HCT116 (cell line): ENCODE measurements around the gene ITGA1. TPM values are rescaled to one million over a fixed set of nuclear protein-coding genes. Genes with fewer than 3 reads are reported as not detected.

Source experiments
- ATAC-seq: fragments of 200-7000 bp; cut with Tn5 transposase; 2 replicates; pipeline ENCODE4 v1.9.1; 2020; ENCODE audit warnings: mild to moderate bottlenecking, moderate library complexity
- BruUV-seq: library from RNA; stranded (reverse); fragments of 400-500 nt; replicated peaks from 2 replicates; lab custom pipeline; 2021; lab: Mats Ljungman, UMichigan
- CTCF ChIA-PET: fragments of 300-600 bp; sonication (Branson Sonifier 250); formaldehyde crosslinking; loops from one replicate; lab custom pipeline; 2021; ENCODE audit warnings: antibody characterized with exemption; lab: Charles Lee
- POLR2A ChIA-PET: fragments of 300-600, 350-600 bp; sonication (Branson Sonifier 250); formaldehyde crosslinking; loops from one replicate; lab custom pipeline; 2021; ENCODE audit warnings: antibody characterized with exemption; lab: Charles Lee
- RAD21 ChIA-PET, 2 experiments: fragments of 300-600 bp; sonication (Branson Sonifier 250); formaldehyde crosslinking; loops; one replicate each; lab custom pipeline; 2023; ENCODE audit warnings: low total read pairs in 2 of 2; ENCODE audit not compliant: uncharacterized antibody in 2 of 2, unreplicated experiment in 2 of 2, low non-redundant PET in 1 of 2; lab: Charles Lee
- DNase-seq: peaks from one replicate; pipeline ENCODE4 v3.0.0-alpha.2; 2010; ENCODE audit warnings: low read depth, low spot score
- H2AFZ ChIP-seq: fragments of 200-600 bp; shearing (Covaris generic), sonication (generic); 2 replicates; pipeline ENCODE4 v1.6.1; 2017; ENCODE audit warnings: low read depth, mixed run types, mixed read lengths, antibody characterized with exemption, low read length; ENCODE audit not compliant: poor library complexity, severe bottlenecking
- H3K27ac ChIP-seq: 2 replicates; pipeline ENCODE4 v1.5.1; 2012; ENCODE audit warnings: low read depth, low read length
- H3K27me3 ChIP-seq: fragments of 200-600 bp; sonication (generic); 2 replicates; pipeline ENCODE4 v1.6.1; 2016; ENCODE audit warnings: mixed run types, low read length, mixed read lengths; ENCODE audit not compliant: insufficient read depth
- H3K36me3 ChIP-seq, 2 experiments: fragments of 200-500 bp in 1 of 2; fragments of 200-600 bp in 1 of 2; sonication (Bioruptor generic) in 1 of 2; sonication (generic) in 1 of 2; 2 replicates each; pipeline versions ENCODE4 v1.5.1 to v1.6.1; 2014 to 2016; ENCODE audit warnings: low read length in 2 of 2, inconsistent platforms in 1 of 2, mixed read lengths in 1 of 2, mixed run types in 1 of 2; ENCODE audit not compliant: insufficient read depth in 2 of 2, control insufficient read depth in 1 of 2
- H3K4me1 ChIP-seq, 2 experiments: fragments of 200-600 bp in 1 of 2; sonication (generic) in 1 of 2; 2 replicates each; pipeline versions ENCODE4 v1.5.1 to v1.6.1; 2012 to 2017; ENCODE audit warnings: low read length in 2 of 2, inconsistent platforms in 1 of 2, mild to moderate bottlenecking in 1 of 2, mixed read lengths in 1 of 2, mixed run types in 1 of 2, moderate library complexity in 1 of 2; ENCODE audit not compliant: insufficient read depth in 2 of 2, control insufficient read depth in 1 of 2
- H3K4me2 ChIP-seq: fragments of 200-600 bp; sonication (generic); 2 replicates; pipeline ENCODE4 v1.6.1; 2017; ENCODE audit warnings: mixed run types, low read length, mixed read lengths
- H3K4me3 ChIP-seq, 2 experiments: fragments of 200-600 bp in 1 of 2; sonication (generic) in 1 of 2; replicated peaks in 1 of 2; 2 replicates each; pipeline ENCODE4 v1.5.1; 2011 to 2016; ENCODE audit warnings: low read length in 2 of 2, control low read depth in 1 of 2, low read depth in 1 of 2, mild to moderate bottlenecking in 1 of 2, mixed read lengths in 1 of 2, mixed run types in 1 of 2
- H3K79me2 ChIP-seq: fragments of 200-600 bp; sonication (generic); 2 replicates; pipeline ENCODE4 v1.6.1; 2017; ENCODE audit warnings: mild to moderate bottlenecking, mixed run types, low read length, moderate library complexity, mixed read lengths; ENCODE audit not compliant: insufficient read depth
- H3K9ac ChIP-seq: fragments of 200-600 bp; sonication (generic); 2 replicates; pipeline ENCODE4 v1.6.1; 2016; ENCODE audit warnings: low read length, mixed read lengths
- H3K9me2 ChIP-seq: fragments of 200-600 bp; sonication (generic), shearing (Covaris generic); 2 replicates; pipeline ENCODE4 v1.6.1; 2017; ENCODE audit warnings: mixed run types, mild to moderate bottlenecking, moderate library complexity; ENCODE audit not compliant: insufficient read depth
- H3K9me3 ChIP-seq, 2 experiments: fragments of 200-500 bp in 1 of 2; fragments of 200-600 bp in 1 of 2; sonication (Bioruptor generic) in 1 of 2; sonication (generic) in 1 of 2; 2 replicates each; pipeline ENCODE4 v1.6.1; 2014 to 2017; ENCODE audit warnings: low read length in 2 of 2, mixed read lengths in 2 of 2, inconsistent platforms in 1 of 2, low read depth in 1 of 2, mild to moderate bottlenecking in 1 of 2, mixed run types in 1 of 2, moderate library complexity in 1 of 2; ENCODE audit not compliant: control insufficient read depth in 1 of 2, insufficient read depth in 1 of 2
- H4K20me1 ChIP-seq: fragments of 200-600 bp; sonication (generic), shearing (Covaris generic); 2 replicates; pipeline ENCODE4 v1.6.1; 2017; ENCODE audit warnings: mixed run types, mild to moderate bottlenecking, moderate library complexity; ENCODE audit not compliant: insufficient read depth
- ATF3 ChIP-seq: IDR thresholded peaks from 2 replicates; pipeline ENCODE4 v1.6.1; 2012
- CBX3 ChIP-seq: IDR thresholded peaks from 2 replicates; pipeline ENCODE4 v1.6.1; 2012; ENCODE audit warnings: low read depth
- CEBPB ChIP-seq: IDR thresholded peaks from 2 replicates; pipeline ENCODE4 v1.6.1; 2012; ENCODE audit warnings: low read depth
- EGR1 ChIP-seq: IDR thresholded peaks from 2 replicates; pipeline ENCODE4 v1.6.1; 2012; ENCODE audit warnings: low read depth
- MAX ChIP-seq: IDR thresholded peaks from 2 replicates; pipeline ENCODE4 v1.6.1; 2012
- POLR2A ChIP-seq: IDR thresholded peaks from 2 replicates; pipeline ENCODE4 v1.7.0; 2011; ENCODE audit warnings: borderline replicate concordance; ENCODE audit not compliant: insufficient read depth, insufficient read length; ENCODE audit errors: extremely low read depth
- POLR2AphosphoS5 ChIP-seq: IDR thresholded peaks from 2 replicates; pipeline ENCODE4 v1.6.1; 2011; ENCODE audit warnings: mild to moderate bottlenecking, low read depth, low read length, moderate library complexity
- RAD21 ChIP-seq: IDR thresholded peaks from 2 replicates; pipeline ENCODE4 v1.6.1; 2012; ENCODE audit warnings: low read depth, mild to moderate bottlenecking
- SIN3A ChIP-seq: IDR thresholded peaks from 2 replicates; pipeline ENCODE4 v1.6.1; 2012; ENCODE audit warnings: low read depth
- SP1 ChIP-seq: IDR thresholded peaks from 2 replicates; pipeline ENCODE4 v1.6.1; 2012; ENCODE audit warnings: low read depth
- SRF ChIP-seq: IDR thresholded peaks from 2 replicates; pipeline ENCODE4 v1.6.1; 2012; ENCODE audit warnings: low read depth
- TCF7L2 ChIP-seq: IDR thresholded peaks from 2 replicates; pipeline ENCODE4 v1.7.0; 2011; ENCODE audit warnings: borderline replicate concordance, inconsistent platforms; ENCODE audit not compliant: insufficient read depth, insufficient read length; ENCODE audit errors: extremely low read depth
- YY1 ChIP-seq: IDR thresholded peaks from 2 replicates; pipeline ENCODE4 v1.6.1; 2011; ENCODE audit warnings: low read length, low read depth, moderate library complexity, mild to moderate bottlenecking; ENCODE audit not compliant: insufficient replicate concordance; ENCODE audit errors: extremely low read depth
- intact Hi-C: fragments of 100-400 bp; cut with micrococcal nuclease; formaldehyde crosslinking; loops from 2 replicates; pipeline ENCODE4 v1.10.0; 2022
- total RNA-seq: library from RNA; stranded (reverse); gene quantifications from one replicate; pipeline ENCODE4 v1.2.1, GENCODE V29; 2021; ENCODE audit not compliant: unreplicated experiment
- TF ChIP-seq, protein P1 (sequence below): IDR thresholded peaks from 2 replicates; pipeline ENCODE4 v1.6.1; 2012; ENCODE audit warnings: low read depth

The ITGA1 gene
- total RNA-seq, 1 experiment from 2014 or later, result 1.8 TPM

DNA sequence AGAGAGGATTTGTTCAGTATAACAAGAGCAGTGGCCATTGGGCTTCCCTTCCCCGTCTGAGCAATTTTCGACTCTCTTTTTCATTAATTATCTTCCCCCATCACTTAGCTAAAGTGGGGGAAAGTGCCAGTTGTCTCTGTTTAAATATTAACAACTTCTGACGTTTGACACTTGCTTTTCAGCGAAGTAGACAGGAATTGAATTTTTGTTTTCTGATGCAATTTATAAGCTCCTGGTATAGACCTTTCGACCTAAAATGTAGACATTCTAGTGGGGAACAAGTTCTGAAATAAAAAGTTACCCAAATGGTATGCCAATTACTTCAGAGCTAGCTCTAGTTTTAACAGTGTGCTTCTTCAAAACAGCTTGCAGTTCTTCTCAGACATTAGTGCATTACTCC is 100.6 kb downstream of the ITGA1 start:
- ChIA-PET CTCF (no interaction called here), POLR2A (no interaction called here), RAD21 (no interaction called here)
- Histone ChIP-seq H3K36me3 (no peaks in the 10 kb centered on the region), H3K4me1 (no peaks in the 10 kb centered on the region), H3K4me2 (no peak overlapping the region), H3K9me3 (no peaks in the 10 kb centered on the region), H4K20me1 (no peaks in the 10 kb centered on the region), H3K4me3 (no peak overlapping the region), H3K27ac (no peak overlapping the region), H3K27me3 (no peaks in the 10 kb centered on the region), H2AFZ (no peak overlapping the region), H3K79me2 (no peaks in the 10 kb centered on the region), H3K9me2 (no peaks in the 10 kb centered on the region), H3K9ac (no peak overlapping the region)
- intact Hi-C loops, result no loop called here
- TF ChIP-seq ATF3, result no peak
- TF ChIP-seq, protein P1, sequence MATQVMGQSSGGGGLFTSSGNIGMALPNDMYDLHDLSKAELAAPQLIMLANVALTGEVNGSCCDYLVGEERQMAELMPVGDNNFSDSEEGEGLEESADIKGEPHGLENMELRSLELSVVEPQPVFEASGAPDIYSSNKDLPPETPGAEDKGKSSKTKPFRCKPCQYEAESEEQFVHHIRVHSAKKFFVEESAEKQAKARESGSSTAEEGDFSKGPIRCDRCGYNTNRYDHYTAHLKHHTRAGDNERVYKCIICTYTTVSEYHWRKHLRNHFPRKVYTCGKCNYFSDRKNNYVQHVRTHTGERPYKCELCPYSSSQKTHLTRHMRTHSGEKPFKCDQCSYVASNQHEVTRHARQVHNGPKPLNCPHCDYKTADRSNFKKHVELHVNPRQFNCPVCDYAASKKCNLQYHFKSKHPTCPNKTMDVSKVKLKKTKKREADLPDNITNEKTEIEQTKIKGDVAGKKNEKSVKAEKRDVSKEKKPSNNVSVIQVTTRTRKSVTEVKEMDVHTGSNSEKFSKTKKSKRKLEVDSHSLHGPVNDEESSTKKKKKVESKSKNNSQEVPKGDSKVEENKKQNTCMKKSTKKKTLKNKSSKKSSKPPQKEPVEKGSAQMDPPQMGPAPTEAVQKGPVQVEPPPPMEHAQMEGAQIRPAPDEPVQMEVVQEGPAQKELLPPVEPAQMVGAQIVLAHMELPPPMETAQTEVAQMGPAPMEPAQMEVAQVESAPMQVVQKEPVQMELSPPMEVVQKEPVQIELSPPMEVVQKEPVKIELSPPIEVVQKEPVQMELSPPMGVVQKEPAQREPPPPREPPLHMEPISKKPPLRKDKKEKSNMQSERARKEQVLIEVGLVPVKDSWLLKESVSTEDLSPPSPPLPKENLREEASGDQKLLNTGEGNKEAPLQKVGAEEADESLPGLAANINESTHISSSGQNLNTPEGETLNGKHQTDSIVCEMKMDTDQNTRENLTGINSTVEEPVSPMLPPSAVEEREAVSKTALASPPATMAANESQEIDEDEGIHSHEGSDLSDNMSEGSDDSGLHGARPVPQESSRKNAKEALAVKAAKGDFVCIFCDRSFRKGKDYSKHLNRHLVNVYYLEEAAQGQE, result no peak
- no peak for TF ChIP-seq MAX
- TF ChIP-seq SP1, result no peak
- TF ChIP-seq EGR1, result no peak
- no peak for TF ChIP-seq POLR2AphosphoS5
- no peak for TF ChIP-seq POLR2A
- TF ChIP-seq CEBPB, result no peak
- no peak for TF ChIP-seq SIN3A
- no peak for TF ChIP-seq CBX3
- TF ChIP-seq RAD21, result no peak
- TF ChIP-seq YY1, result no peak
- TF ChIP-seq SRF, result no peak
- no peak for TF ChIP-seq TCF7L2
- BruUV-seq, result no TSS peak
- DNase-seq (no peak), ATAC-seq (no peak)
